ENCODE results near the gene RIN3. TPM values are rescaled to one million over a fixed set of nuclear protein-coding genes. Genes with fewer than 3 reads are reported as not detected.

Gene RIN3
- total RNA-seq, 6 experiments from 2014 or later = 19.7 to 26.0 (median 24.6) TPM

DNA sequence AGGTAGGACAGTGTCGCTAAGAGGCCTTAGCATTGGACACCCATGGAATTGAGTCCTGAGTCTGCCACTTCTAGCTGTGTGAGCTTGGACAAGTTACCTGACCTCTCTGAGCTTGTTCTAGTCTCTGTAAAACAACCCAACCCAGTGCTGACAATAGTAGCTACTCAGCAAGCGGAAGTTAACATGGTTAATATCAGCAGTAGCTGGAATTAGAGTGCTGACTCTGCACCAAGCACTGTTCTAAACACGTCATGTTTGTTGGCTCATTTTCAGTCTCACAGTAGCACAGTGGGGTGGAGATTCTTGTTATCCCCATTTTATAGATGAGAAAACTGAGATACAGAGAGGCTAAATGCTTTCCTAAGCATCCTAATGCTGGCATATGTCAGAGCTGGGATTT lies 47.5 kb upstream of the RIN3 start:
- no peak for DNase-seq
- TF ChIP-seq, protein P1, sequence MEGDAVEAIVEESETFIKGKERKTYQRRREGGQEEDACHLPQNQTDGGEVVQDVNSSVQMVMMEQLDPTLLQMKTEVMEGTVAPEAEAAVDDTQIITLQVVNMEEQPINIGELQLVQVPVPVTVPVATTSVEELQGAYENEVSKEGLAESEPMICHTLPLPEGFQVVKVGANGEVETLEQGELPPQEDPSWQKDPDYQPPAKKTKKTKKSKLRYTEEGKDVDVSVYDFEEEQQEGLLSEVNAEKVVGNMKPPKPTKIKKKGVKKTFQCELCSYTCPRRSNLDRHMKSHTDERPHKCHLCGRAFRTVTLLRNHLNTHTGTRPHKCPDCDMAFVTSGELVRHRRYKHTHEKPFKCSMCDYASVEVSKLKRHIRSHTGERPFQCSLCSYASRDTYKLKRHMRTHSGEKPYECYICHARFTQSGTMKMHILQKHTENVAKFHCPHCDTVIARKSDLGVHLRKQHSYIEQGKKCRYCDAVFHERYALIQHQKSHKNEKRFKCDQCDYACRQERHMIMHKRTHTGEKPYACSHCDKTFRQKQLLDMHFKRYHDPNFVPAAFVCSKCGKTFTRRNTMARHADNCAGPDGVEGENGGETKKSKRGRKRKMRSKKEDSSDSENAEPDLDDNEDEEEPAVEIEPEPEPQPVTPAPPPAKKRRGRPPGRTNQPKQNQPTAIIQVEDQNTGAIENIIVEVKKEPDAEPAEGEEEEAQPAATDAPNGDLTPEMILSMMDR (IDR thresholded peaks at IDR 0.05) = no peak
- Mint-ChIP-seq H3K27me3 (ENCODE audit: insufficient read depth) (no peaks in the 10 kb centered on the region; the same call in 1 of the 2 replicates), H3K4me3 (no peak overlapping the region), H3K9me3 (peaks cover 13% of the 10 kb centered on the region), H3K36me3 (ENCODE audit: low read depth) (no peaks in the 10 kb centered on the region), H3K27ac (no peak overlapping the region), H3K4me1 (ENCODE audit: low read depth) (peaks cover 25% of the 10 kb centered on the region)

DNA sequence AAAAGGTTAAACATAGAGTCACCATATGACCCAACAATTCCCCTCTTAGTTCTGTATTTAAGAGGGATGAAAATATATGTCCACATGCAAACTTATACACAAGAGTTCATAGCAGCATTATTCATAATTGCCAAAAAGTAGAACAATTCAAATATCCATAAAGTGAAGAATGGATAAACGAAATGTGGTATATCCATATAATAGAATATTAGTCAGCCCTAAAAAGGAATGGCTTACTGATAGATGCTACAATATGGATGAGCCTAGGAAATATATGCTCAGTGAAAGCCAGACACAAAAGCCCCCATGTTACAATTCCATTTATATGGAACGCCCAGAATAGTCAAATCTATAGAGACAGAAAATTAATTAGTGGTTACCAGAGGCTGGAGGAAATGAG lies 44.1 kb upstream of the RIN3 start:
- no peak for DNase-seq
- peaks cover 49% of the 10 kb centered on the region for H3K4me1 Mint-ChIP-seq (ENCODE audit: low read depth)
- no peak overlapping the region for H3K27ac Mint-ChIP-seq
- H3K4me3 Mint-ChIP-seq = no peak overlapping the region
- H3K27me3 Mint-ChIP-seq (ENCODE audit: insufficient read depth) = no peaks in the 10 kb centered on the region; the same call in 1 of the 2 replicates
- TF ChIP-seq, protein P1 (IDR thresholded peaks at IDR 0.05) = no peak
- H3K9me3 Mint-ChIP-seq = peaks cover 13% of the 10 kb centered on the region
- H3K36me3 Mint-ChIP-seq (ENCODE audit: low read depth) = no peaks in the 10 kb centered on the region

DNA sequence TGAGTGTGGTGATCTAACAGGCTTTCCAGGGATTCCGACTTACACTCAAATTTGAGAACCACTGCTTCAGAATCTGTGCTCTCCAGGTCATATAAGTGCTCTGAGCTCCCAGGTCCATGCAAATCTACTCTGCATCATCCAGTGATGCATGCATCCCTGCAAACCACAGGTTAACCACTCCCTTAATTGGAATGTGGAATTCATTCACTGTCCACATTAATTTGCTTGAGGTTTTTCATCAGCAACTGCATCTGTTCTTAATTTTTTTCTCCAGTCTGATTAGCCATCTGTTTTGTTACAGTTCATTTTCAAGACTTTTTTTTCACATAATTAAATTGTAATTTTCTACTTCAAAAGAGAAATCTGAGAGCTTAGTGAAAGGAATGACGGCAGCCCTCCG lies 43.4 kb upstream of the RIN3 start:
- Mint-ChIP-seq H3K4me3 (peak overlapping the region; percentile 36; the same call in 1 of the 2 replicates), H3K36me3 (ENCODE audit: low read depth) (no peaks in the 10 kb centered on the region), H3K27me3 (ENCODE audit: insufficient read depth) (no peaks in the 10 kb centered on the region; the same call in 1 of the 2 replicates), H3K27ac (peak overlapping the region; percentile 63), H3K4me1 (ENCODE audit: low read depth) (peaks cover 49% of the 10 kb centered on the region), H3K9me3 (peaks cover 13% of the 10 kb centered on the region)
- peak; percentile 86 for DNase-seq
- TF ChIP-seq, protein P1 (IDR thresholded peaks at IDR 0.05) = no peak

DNA sequence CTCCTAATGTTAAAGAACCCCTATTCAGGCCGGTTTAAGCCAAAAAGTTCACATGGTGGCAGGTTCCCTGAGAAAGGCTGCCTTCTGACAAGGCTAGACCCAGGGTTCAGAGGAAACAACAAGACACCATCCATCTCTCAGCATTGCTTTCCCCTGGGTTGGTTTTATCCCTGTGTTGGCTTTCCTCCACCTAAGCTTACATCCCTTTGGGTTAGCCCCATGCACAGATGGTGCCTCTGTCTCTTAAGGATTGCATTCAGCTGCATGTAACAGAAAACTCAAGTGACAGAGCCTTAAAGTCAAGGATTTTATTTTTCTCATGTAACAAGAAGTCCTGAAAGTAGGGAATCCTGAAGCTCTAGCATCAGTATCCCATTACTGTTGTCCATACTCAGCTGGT lies 42.8 kb upstream of the RIN3 start:
- Mint-ChIP-seq H3K4me3 (no peak overlapping the region), H3K9me3 (peaks cover 13% of the 10 kb centered on the region), H3K4me1 (ENCODE audit: low read depth) (peaks cover 49% of the 10 kb centered on the region), H3K27ac (peak overlapping the region; percentile 19; the same call in 1 of the 2 replicates), H3K36me3 (ENCODE audit: low read depth) (no peaks in the 10 kb centered on the region), H3K27me3 (ENCODE audit: insufficient read depth) (no peaks in the 10 kb centered on the region; the same call in 1 of the 2 replicates)
- DNase-seq = no peak
- TF ChIP-seq, protein P1 (IDR thresholded peaks at IDR 0.05) = no peak

DNA sequence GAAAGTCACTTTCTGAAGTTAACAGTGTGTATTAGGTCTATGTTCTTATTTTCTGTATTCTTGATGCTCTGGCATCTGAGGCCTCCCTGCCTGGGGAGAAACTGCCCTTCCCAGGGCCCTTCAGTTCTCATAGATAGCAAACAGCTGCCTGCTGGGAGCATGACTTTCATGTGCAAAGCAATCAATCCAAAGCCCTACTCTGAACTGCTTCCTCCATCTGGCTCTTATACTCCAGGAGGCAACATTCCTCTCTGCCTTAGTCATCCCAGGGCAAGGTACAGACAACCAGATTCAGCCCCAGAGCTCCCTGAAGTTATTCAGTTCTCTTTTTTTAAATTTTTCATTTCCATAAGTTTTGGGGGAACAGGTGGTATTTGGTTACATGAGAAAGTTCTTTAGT lies 41.7 kb upstream of the RIN3 start:
- H3K9me3 Mint-ChIP-seq = peaks cover 10% of the 10 kb centered on the region
- peak; percentile 62 for DNase-seq
- H3K4me3 Mint-ChIP-seq = peak overlapping the region; percentile 6; the same call in 1 of the 2 replicates
- H3K4me1 Mint-ChIP-seq (ENCODE audit: low read depth) = peaks cover 49% of the 10 kb centered on the region
- peak overlapping the region; percentile 34 for H3K27ac Mint-ChIP-seq
- no peaks in the 10 kb centered on the region for H3K36me3 Mint-ChIP-seq (ENCODE audit: low read depth)
- no peaks in the 10 kb centered on the region; the same call in 1 of the 2 replicates for H3K27me3 Mint-ChIP-seq (ENCODE audit: insufficient read depth)
- TF ChIP-seq, protein P1 (IDR thresholded peaks at IDR 0.05) = no peak

Measured in HFFc6 (cell line).